SK-N-MC (cell line): ENCODE data around the gene MAD2L1.

ENCODE experiments used
- EZH2 ChIP-seq: fragments of 200-600 bp; sonication (generic); IDR thresholded peaks from one replicate; pipeline ENCODE4 v1.6.1; 2017; ENCODE audit warnings: antibody characterized with exemption
- POLR2AphosphoS5 ChIP-seq: IDR thresholded peaks from 2 replicates; pipeline ENCODE4 v1.6.1; 2012; ENCODE audit warnings: mild to moderate bottlenecking, low read depth, low read length, borderline replicate concordance

- no peak for TF ChIP-seq POLR2AphosphoS5
- no peak for TF ChIP-seq EZH2
These were observed 19.1 kb upstream of the MAD2L1 start for GRCh38 chr4:120085705-120086104.
